Neuron (in vitro differentiated cells): ENCODE data around the gene TEX10.

Experiments
- H2AFZ ChIP-seq: one replicate; pipeline ENCODE4 v1.6.1; 2013; ENCODE audit warnings: low read depth, mild to moderate bottlenecking, inconsistent platforms, low read length, moderate library complexity
- H3K27me3 ChIP-seq: one replicate; pipeline ENCODE4 v1.6.1; 2013; ENCODE audit warnings: low read length; ENCODE audit not compliant: insufficient read depth
- H3K36me3 ChIP-seq: one replicate; pipeline ENCODE4 v1.6.1; 2013; ENCODE audit warnings: low read length; ENCODE audit not compliant: insufficient read depth
- H3K4me1 ChIP-seq: one replicate; pipeline ENCODE4 v1.6.1; 2013; ENCODE audit warnings: low read length; ENCODE audit not compliant: insufficient read depth
- H3K4me3 ChIP-seq: 2 replicates; pipeline ENCODE4 v1.5.1; 2013; ENCODE audit warnings: mild to moderate bottlenecking, low read length, moderate library complexity
- H3K9me3 ChIP-seq: one replicate; pipeline ENCODE4 v1.6.1; 2013; ENCODE audit warnings: low read length

The TEX10 gene

DNA sequence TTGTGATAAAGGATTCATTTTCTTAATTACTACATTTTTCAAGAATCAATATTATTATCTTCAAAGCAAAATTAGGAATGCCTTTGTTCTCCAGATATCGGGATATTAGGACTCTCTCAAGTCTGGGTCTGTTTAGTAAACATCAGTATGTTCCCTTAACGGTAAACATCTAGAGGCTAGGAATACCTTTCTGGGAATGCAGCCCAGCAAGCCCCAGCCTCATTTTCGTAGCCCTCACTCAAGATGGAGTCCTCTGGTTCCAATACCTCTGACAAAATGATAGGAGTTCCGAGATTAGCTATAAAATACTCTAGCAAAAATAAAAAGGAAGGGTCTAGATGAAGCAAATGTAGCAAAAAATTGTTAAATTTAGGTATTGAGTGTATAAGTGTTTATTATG, 84.5 kb downstream of the TEX10 start:
- Histone ChIP-seq H3K27me3 (no peaks in the 10 kb centered on the region), H3K36me3 (peaks cover 36% of the 10 kb centered on the region), H2AFZ (no peak overlapping the region), H3K4me1 (no peaks in the 10 kb centered on the region), H3K4me3 (no peak overlapping the region), H3K9me3 (peaks cover 9% of the 10 kb centered on the region)

- Histone ChIP-seq H3K36me3 (peaks cover 27% of the 10 kb centered on the region), H3K9me3 (peaks cover 4% of the 10 kb centered on the region), H3K4me1 (no peaks in the 10 kb centered on the region), H2AFZ (no peak overlapping the region), H3K27me3 (no peaks in the 10 kb centered on the region), H3K4me3 (no peak overlapping the region)
Measured at GRCh38 chr9:100267211-100267610, 85.5 kb downstream of the TEX10 start.
